ENCODE results near the gene CACNG5.

CACNG5 gene

GRCh38 chr17:66906321-66907278, 71.7 kb downstream of the CACNG5 start:
- peak; percentile 58 for DNase-seq

GRCh38 chr17:66909804-66910373, 75.0 kb downstream of the CACNG5 start:
- DNase-seq = no peak

- DNase-seq = no peak
These were observed 75.9 kb downstream of the CACNG5 start for GRCh38 chr17:66910651-66911285.

- DNase-seq = no peak
These were observed 80.3 kb downstream of the CACNG5 start for GRCh38 chr17:66915204-66915611.

- DNase-seq = no peak
These were observed 80.9 kb downstream of the CACNG5 start for GRCh38 chr17:66915792-66916191.

- DNase-seq = no peak
These were observed 82.0 kb downstream of the CACNG5 start for GRCh38 chr17:66916946-66917345.

- DNase-seq = no peak
These were observed 84.0 kb downstream of the CACNG5 start for GRCh38 chr17:66918896-66919295.

- no peak for DNase-seq
These were observed 85.5 kb downstream of the CACNG5 start for GRCh38 chr17:66920435-66920834.

- DNase-seq = no peak
These were observed 86.0 kb downstream of the CACNG5 start for GRCh38 chr17:66920950-66921349.

- no peak for DNase-seq
These were observed 89.0 kb downstream of the CACNG5 start for GRCh38 chr17:66923886-66924285.

- DNase-seq = no peak
These were observed 91.0 kb downstream of the CACNG5 start for GRCh38 chr17:66925811-66926500.

- DNase-seq = no peak
These were observed 94.0 kb downstream of the CACNG5 start for GRCh38 chr17:66928949-66929348.

- DNase-seq = no peak
These were observed 94.7 kb downstream of the CACNG5 start for GRCh38 chr17:66929591-66929990.

GRCh38 chr17:66930933-66931332, 96.0 kb downstream of the CACNG5 start:
- no peak for DNase-seq

- no peak for DNase-seq
These were observed 97.4 kb downstream of the CACNG5 start for GRCh38 chr17:66932311-66932710.

GRCh38 chr17:66934040-66934439, 99.1 kb downstream of the CACNG5 start:
- DNase-seq = no peak
